Naive thymus-derived CD4-positive, alpha-beta T cell (primary cell): Measurements from ENCODE around the gene ZBTB46. TPM values are rescaled to one million over a fixed set of nuclear protein-coding genes. Genes with fewer than 3 reads are reported as not detected.
A peak's percentile ranks its signal among the peaks of the same experiment; 100 is the strongest.
"Not testable (repeated sequence)": the region's sequence is repeated elsewhere in the genome, so short reads cannot be mapped to it uniquely, and the experiment has no call there.

Experiments used
- ATAC-seq: fragments of 150-1000 bp; cut with Tn5 transposase; 2 replicates; pipeline ENCODE4 v1.10.0; 2021; ENCODE audit warnings: mild to moderate bottlenecking, moderate library complexity
- CTCF ChIA-PET: fragments of 350-600 bp; sonication (Branson Sonifier 250); formaldehyde crosslinking; loops from one replicate; lab custom pipeline; 2021; ENCODE audit warnings: antibody characterized with exemption; lab: Charles Lee
- POLR2A ChIA-PET: fragments of 350-600 bp; sonication (Branson Sonifier 250); formaldehyde crosslinking; loops from one replicate; lab custom pipeline; 2021; ENCODE audit warnings: antibody characterized with exemption, inconsistent platforms; lab: Charles Lee
- DNase-seq, 9 donors: peaks; one replicate each; pipeline versions ENCODE4 v3.0.0 to v3.0.0-alpha.2; 2020 to 2022; ENCODE audit warnings: mixed read lengths in 1 of 9
- H3K27ac ChIP-seq: one replicate; pipeline ENCODE4 v1.7.0; 2013; ENCODE audit warnings: mild to moderate bottlenecking, low read depth, low read length, moderate library complexity
- H3K27me3 ChIP-seq, 2 donors: one replicate each; pipeline ENCODE4 v1.7.0; 2013; ENCODE audit warnings: low read length in 2 of 2, mild to moderate bottlenecking in 2 of 2, moderate library complexity in 2 of 2; ENCODE audit not compliant: control insufficient read depth in 2 of 2, insufficient read depth in 2 of 2
- H3K36me3 ChIP-seq, 3 experiments: 1 replicate in 2 of 3; 2 replicates in 1 of 3; pipeline ENCODE4 v1.7.0; 2013; ENCODE audit warnings: low read length in 3 of 3, mild to moderate bottlenecking in 3 of 3, moderate library complexity in 1 of 3; ENCODE audit not compliant: insufficient read depth in 3 of 3, control insufficient read depth in 2 of 3
- H3K4me1 ChIP-seq, 2 donors: one replicate each; pipeline ENCODE4 v1.7.0; 2013; ENCODE audit warnings: low read length in 2 of 2, mild to moderate bottlenecking in 2 of 2, moderate library complexity in 1 of 2; ENCODE audit not compliant: control insufficient read depth in 2 of 2, insufficient read depth in 2 of 2
- H3K4me3 ChIP-seq: 2 replicates; pipeline ENCODE4 v1.7.0; 2013; ENCODE audit warnings: mild to moderate bottlenecking, low read length
- H3K9me3 ChIP-seq, 3 experiments: 1 replicate in 2 of 3; 2 replicates in 1 of 3; pipeline ENCODE4 v1.7.0; 2013; ENCODE audit warnings: low read length in 3 of 3; ENCODE audit not compliant: control insufficient read depth in 2 of 3
- H3K27ac Mint-ChIP-seq, 9 donors: one replicate each; pipeline ENCODE4 v1.8.0; 2020 to 2022; ENCODE audit warnings: mixed read lengths in 9 of 9, mild to moderate bottlenecking in 8 of 9, moderate library complexity in 5 of 9, inconsistent platforms in 2 of 9
- H3K27me3 Mint-ChIP-seq, 5 donors: one replicate each; pipeline ENCODE4 v1.8.0; 2021 to 2022; ENCODE audit warnings: mixed read lengths in 5 of 5, mild to moderate bottlenecking in 1 of 5
- H3K36me3 Mint-ChIP-seq, 5 donors: one replicate each; pipeline ENCODE4 v1.8.0; 2020 to 2022; ENCODE audit warnings: mixed read lengths in 5 of 5, mild to moderate bottlenecking in 3 of 5, inconsistent platforms in 1 of 5
- H3K4me1 Mint-ChIP-seq, 7 donors: one replicate each; pipeline ENCODE4 v1.8.0; 2020 to 2022; ENCODE audit warnings: mixed read lengths in 7 of 7, mild to moderate bottlenecking in 3 of 7, inconsistent platforms in 1 of 7
- H3K4me3 Mint-ChIP-seq, 10 donors: one replicate each; pipeline ENCODE4 v1.8.0; 2020 to 2022; ENCODE audit warnings: mild to moderate bottlenecking in 10 of 10, mixed read lengths in 10 of 10, moderate library complexity in 6 of 10, inconsistent platforms in 2 of 10
- H3K9me3 Mint-ChIP-seq, 11 donors: one replicate each; pipeline ENCODE4 v1.8.0; 2020 to 2022; ENCODE audit warnings: mixed read lengths in 11 of 11, mild to moderate bottlenecking in 4 of 11, inconsistent platforms in 1 of 11, moderate library complexity in 1 of 11
- intact Hi-C, 2 donors: fragments of 100-400 bp; cut with micrococcal nuclease; formaldehyde crosslinking; loops; one replicate each; pipeline ENCODE4 v1.15.1; 2023
- polyA plus RNA-seq, 2 donors: library from polyadenylated mRNA; unstranded; fragments of 300-500 nt; fragmentation: Illumina TruSeq; gene quantifications; one replicate each; pipeline ENCODE4 v1.2.3, GENCODE V29; 2021
- total RNA-seq, 6 experiments: library from RNA in 5 of 6; stranded (reverse) in 5 of 6; gene quantifications; 1 replicate in 5 of 6; 2 replicates in 1 of 6; pipeline ENCODE4 v1.2.3 and lab custom pipeline; 2021 to 2026

Gene ZBTB46, protein sequence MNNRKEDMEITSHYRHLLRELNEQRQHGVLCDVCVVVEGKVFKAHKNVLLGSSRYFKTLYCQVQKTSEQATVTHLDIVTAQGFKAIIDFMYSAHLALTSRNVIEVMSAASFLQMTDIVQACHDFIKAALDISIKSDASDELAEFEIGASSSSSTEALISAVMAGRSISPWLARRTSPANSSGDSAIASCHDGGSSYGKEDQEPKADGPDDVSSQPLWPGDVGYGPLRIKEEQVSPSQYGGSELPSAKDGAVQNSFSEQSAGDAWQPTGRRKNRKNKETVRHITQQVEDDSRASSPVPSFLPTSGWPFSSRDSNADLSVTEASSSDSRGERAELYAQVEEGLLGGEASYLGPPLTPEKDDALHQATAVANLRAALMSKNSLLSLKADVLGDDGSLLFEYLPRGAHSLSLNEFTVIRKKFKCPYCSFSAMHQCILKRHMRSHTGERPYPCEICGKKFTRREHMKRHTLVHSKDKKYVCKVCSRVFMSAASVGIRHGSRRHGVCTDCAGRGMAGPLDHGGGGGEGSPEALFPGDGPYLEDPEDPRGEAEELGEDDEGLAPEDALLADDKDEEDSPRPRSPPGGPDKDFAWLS
- total RNA-seq (1 to 10 TPM in 1 of 5 experiments, under 1 TPM in 3, not detected in 1; 0.05 to 1.7 (median 0.21) TPM), polyA plus RNA-seq (under 1 TPM; 0.03 to 0.04 TPM), total RNA-seq (lab: John Stamatoyannopoulos, UW) (not detected)

DNA sequence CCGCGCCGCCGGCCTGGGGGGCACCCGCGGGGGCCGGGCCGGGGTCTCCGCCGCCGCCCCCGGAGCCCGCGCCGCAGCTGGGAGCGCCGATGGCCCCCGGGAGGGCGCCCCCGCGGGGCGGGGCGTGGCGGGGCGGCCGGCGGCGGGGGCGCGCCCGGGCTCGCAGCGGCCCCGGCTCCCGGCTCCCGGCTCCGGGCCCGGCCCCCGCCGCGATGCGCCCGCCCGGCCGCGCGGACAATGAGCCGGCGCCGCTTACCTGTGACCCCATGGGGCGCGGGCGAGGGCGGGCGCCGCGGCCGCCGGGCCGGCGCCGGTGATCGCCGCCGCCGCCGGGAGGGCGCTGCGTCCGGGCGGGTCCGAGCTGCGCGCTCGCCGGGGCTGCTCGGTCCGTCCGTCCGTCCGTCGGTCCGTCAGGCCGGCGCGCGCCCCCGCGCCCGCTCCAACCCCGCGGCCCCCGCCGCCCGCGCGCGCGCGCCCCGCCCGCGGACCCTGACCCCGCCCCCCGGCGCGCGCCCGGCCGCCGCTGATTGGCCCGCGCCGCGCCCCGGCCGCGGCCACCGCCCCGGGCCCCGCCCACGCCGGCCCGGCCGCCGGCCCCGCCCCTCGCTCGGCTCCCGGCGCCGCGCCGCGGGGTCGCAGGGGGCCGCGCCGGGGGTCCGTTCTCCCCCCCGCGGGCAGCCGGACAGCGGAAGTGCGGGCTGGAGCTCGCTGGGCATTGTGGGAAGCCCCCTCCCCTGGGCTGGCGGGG lies at the start of gene ZBTB46:
Gene ZBTB46, minus strand, starts transcription at position 424 of the 748 bp plus-strand sequence. CDS start 40,507 bp downstream, outside the sequence.
- peak within 1 kb of the TSS; percentile 40 for H3K4me3 ChIP-seq
- Mint-ChIP-seq H3K4me1 (peaks cover 9 to 12% (median 10%) of the 10 kb centered on the region in 7 donors), H3K27ac (peak within 1 kb of the TSS in 3 of 9 donors; percentile 6 to 77 (median 75)), H3K27me3 (peaks cover 23 to 49% (median 27%) of the 10 kb centered on the region in 5 donors), H3K4me3 (peak within 1 kb of the TSS; percentile 65 to 97 (median 86)), H3K9me3 (peaks cover 0 to 4% (median 0%) of the 10 kb centered on the region in 11 donors), H3K36me3 (peaks cover 0 to 5% (median 0%) of the 10 kb centered on the region in 5 donors)
- no peaks in the 10 kb centered on the region for H3K36me3 ChIP-seq
- peak in 1 of 9 donors; percentile 72 for DNase-seq
- intact Hi-C loops = loop anchor here in 1 of 2 donors (2.0 kb wide), 1 partner anchor 32 kb away; no protein-coding TSS in a partner anchor
- CTCF ChIA-PET = no interaction called here
- peak; percentile 82 for ATAC-seq
- no peak within 1 kb of the TSS for H3K27ac ChIP-seq
- peaks cover 4 to 24% of the 10 kb centered on the region in 2 donors for H3K27me3 ChIP-seq
- POLR2A ChIA-PET = no interaction called here
- peaks cover 4 to 10% of the 10 kb centered on the region in 2 donors for H3K4me1 ChIP-seq
- no peaks in the 10 kb centered on the region for H3K9me3 ChIP-seq

DNA sequence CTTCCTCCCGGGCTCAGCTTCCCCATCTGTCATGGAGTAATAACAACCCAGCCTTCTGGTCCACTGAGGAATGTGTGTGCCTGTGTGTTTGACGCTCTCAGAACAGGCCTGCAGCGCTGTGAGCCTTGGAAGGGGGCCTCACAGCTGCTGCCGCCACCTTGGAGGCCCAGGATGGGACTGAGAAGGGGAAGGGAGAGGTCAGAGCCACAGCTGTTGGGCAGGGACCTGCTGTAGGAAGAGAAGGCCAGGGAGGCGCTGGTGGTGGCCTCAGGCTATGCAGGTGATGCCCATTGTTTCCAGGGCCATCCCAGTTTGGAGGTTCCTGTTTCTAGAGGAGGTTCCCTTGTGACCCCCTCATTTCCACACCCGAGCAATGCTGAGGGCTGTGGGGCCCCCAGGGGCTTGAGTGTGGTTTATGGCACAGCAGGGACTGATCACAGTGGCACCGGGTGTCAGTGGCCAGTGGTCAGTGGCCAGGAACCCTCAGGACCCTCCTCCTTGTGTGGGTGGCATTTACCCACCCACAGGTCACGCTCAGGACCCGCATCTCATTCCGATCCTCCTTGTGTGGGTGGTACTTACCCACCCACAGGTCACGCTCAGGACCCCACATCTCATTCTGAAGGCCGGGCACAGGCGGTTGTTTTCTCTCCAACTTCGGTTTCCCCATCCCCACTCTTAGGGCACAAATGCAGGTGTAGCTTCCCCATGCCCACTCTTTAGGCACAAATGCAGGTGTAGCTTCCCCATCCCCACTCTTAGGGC lies 48.0 kb upstream of the ZBTB46 start:
- no peak overlapping the region for H3K4me3 ChIP-seq
- CTCF ChIA-PET = no interaction called here
- H3K9me3 ChIP-seq = no peaks in the 10 kb centered on the region
- peaks cover 4 to 24% (median 10%) of the 10 kb centered on the region in 5 donors for H3K36me3 Mint-ChIP-seq
- H3K27me3 Mint-ChIP-seq = no peaks in the 10 kb centered on the region
- no peaks in the 10 kb centered on the region for H3K27me3 ChIP-seq
- H3K27ac Mint-ChIP-seq = no peak overlapping the region
- peaks cover 0 to 6% (median 3%) of the 10 kb centered on the region in 7 donors for H3K4me1 Mint-ChIP-seq
- H3K36me3 ChIP-seq = peaks cover 0 to 69% (median 6%) of the 10 kb centered on the region in 3 experiments
- H3K27ac ChIP-seq = no peak overlapping the region
- H3K9me3 Mint-ChIP-seq = no peaks in the 10 kb centered on the region
- no peak overlapping the region for H3K4me3 Mint-ChIP-seq
- POLR2A ChIA-PET = no interaction called here
- ATAC-seq (no peak), DNase-seq (no peak)
- intact Hi-C loops = no loop called here
- H3K4me1 ChIP-seq = no peaks in the 10 kb centered on the region

DNA sequence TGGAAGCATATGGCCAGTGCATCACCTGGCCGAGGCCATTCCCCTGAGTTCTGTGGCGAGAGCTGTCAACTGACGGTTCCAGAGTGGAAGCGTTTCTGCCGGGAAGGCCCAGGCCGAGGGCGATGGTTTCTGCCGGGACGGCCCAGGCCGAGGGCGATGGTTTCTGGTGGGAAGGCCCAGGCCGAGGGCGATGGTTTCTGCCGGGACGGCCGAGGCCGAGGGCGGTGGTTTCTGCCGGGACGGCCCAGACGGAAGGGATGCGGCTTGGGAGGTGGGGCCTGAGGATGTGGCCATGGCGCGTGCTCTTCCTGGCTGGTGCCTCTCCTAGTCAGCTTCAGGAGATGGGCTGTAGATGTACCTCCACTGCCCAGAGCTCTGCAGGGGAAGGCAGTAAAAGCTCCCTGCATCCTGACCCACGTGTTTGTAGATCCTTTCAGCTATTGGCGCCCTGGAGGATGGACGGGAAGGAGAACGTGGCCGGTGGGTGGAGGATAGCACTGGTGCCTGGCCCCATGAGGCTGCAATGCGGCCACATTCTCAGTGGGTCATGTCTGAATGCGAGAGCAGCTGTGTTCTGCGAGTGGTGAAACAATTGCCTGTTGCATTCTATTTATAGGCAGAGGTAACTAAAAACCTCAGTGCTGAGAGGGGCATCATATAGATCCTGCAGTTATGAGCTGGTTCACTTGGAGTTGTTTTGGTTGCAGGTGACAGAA lies 46.8 kb upstream of the ZBTB46 start:
- H3K4me3 Mint-ChIP-seq = no peak overlapping the region
- H3K9me3 ChIP-seq = no peaks in the 10 kb centered on the region
- CTCF ChIA-PET = no interaction called here
- POLR2A ChIA-PET = interaction anchor here (1.0 kb wide), 1 partner anchor 8 kb away, joined by 4 read pairs; no protein-coding TSS in a partner anchor
- DNase-seq = no peak
- peaks cover 4 to 66% (median 9%) of the 10 kb centered on the region in 3 experiments for H3K36me3 ChIP-seq
- H3K27ac ChIP-seq = no peak overlapping the region
- H3K4me1 ChIP-seq = no peaks in the 10 kb centered on the region
- H3K27me3 Mint-ChIP-seq = no peaks in the 10 kb centered on the region
- H3K9me3 Mint-ChIP-seq = no peaks in the 10 kb centered on the region
- peaks cover 4 to 28% (median 14%) of the 10 kb centered on the region in 5 donors for H3K36me3 Mint-ChIP-seq
- no peak for ATAC-seq
- H3K27ac Mint-ChIP-seq = no peak overlapping the region
- no peak overlapping the region for H3K4me3 ChIP-seq
- intact Hi-C loops = no loop called here
- no peaks in the 10 kb centered on the region for H3K27me3 ChIP-seq
- H3K4me1 Mint-ChIP-seq = peaks cover 0 to 10% (median 5%) of the 10 kb centered on the region in 7 donors

DNA sequence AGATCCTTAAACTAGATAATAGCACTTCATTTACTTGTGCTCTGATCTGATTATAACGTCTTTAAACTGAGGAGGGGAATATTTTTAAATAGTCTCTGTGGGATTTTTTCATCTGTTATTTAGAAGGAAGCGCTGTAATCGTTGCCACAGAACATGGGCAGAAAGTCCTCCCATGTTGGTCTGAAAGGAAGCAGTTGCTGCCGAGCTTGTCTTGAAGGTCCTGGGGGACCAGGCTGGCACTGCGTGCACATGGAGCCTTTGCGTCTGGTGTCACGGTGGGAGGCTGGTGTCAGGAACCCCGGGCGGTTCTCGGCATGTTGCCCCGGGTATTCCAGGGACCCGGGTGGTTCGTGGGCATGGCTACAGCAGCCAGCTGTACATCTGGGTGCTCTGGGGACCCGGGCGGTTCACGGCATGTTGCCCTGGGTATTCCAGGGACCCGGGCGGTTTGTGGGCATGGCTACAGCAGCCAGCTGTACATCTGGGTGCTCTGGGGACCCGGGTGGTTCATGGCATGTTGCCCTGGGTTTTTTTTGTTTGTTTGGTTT lies 45.5 kb upstream of the ZBTB46 start:
- Histone ChIP-seq H3K36me3 (peaks cover 4 to 63% (median 9%) of the 10 kb centered on the region in 3 experiments), H3K4me3 (no peak overlapping the region), H3K4me1 (no peaks in the 10 kb centered on the region), H3K9me3 (no peaks in the 10 kb centered on the region), H3K27ac (no peak overlapping the region), H3K27me3 (no peaks in the 10 kb centered on the region)
- Mint-ChIP-seq H3K4me1 (peaks cover 0 to 14% (median 3%) of the 10 kb centered on the region in 7 donors), H3K36me3 (peaks cover 4 to 28% (median 14%) of the 10 kb centered on the region in 5 donors), H3K4me3 (no peak overlapping the region), H3K27me3 (no peaks in the 10 kb centered on the region), H3K9me3 (no peaks in the 10 kb centered on the region), H3K27ac (no peak overlapping the region)
- DNase-seq (no peak), ATAC-seq (no peak)
- intact Hi-C loops = no loop called here
- ChIA-PET POLR2A (interaction anchor here (0.9 to 2.8 kb wide), 2 partner anchors 12 to 20 kb away, joined by 4 to 11 read pairs; partner anchors contain the start of gene TPD52L2), CTCF (no interaction called here)

DNA sequence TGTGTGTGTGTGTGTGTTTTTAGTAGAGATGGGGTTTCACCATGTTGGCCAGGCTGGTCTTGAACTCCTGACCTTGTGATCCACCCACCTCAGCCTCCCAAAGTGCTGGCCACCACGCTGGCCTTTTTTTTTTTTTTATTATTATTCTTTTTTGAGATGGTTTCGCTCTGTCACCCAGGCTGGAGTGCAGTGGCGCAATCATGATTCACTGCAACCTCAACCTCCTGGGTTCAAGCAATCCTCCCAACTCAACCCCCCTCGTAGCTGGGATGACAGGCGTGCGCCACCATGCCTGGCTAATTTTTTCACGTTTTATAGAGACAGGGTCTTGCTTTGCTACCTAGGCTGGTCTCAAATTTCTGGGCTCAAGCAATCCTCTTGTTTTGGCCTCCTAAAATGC lies 43.2 kb upstream of the ZBTB46 start:
- H3K4me1 ChIP-seq = not testable (repeated sequence)
- ATAC-seq = peak; percentile 24
- POLR2A ChIA-PET = interaction anchor here (0.8 to 2.8 kb wide), 2 partner anchors 9 to 217 kb away, joined by 4 to 11 read pairs; partner anchors contain the start of gene TPD52L2

More for the DNA sequence above, 43.2 kb upstream of the ZBTB46 start:
- H3K27me3 ChIP-seq, H3K27ac ChIP-seq, H3K4me3 Mint-ChIP-seq, DNase-seq, intact Hi-C loops, H3K9me3 ChIP-seq, H3K9me3 Mint-ChIP-seq, CTCF ChIA-PET, H3K27me3 Mint-ChIP-seq, H3K4me3 ChIP-seq: not testable (repeated sequence)
- H3K27ac Mint-ChIP-seq = peak overlapping the region in 2 of 9 donors; percentile 43 to 53
- peaks cover 9 to 73% (median 15%) of the 10 kb centered on the region in 3 experiments for H3K36me3 ChIP-seq
- peaks cover 2 to 14% (median 4%) of the 10 kb centered on the region in 7 donors for H3K4me1 Mint-ChIP-seq
- H3K36me3 Mint-ChIP-seq = peaks cover 7 to 34% (median 17%) of the 10 kb centered on the region in 5 donors
